H1 (cell line): ENCODE data around the gene FAH. TPM values are rescaled to one million over a fixed set of nuclear protein-coding genes. Genes with fewer than 3 reads are reported as not detected.

Experiments used
- ASH2L ChIP-seq: fragments of 200-600, 300-600 bp; sonication (generic); IDR thresholded peaks from one replicate; pipeline ENCODE4 v1.7.1; 2017; ENCODE audit warnings: low read length
- GABPA ChIP-seq: IDR thresholded peaks from 2 replicates; pipeline ENCODE4 v1.6.1; 2011; ENCODE audit warnings: mild to moderate bottlenecking, low read length, moderate library complexity, borderline replicate concordance; ENCODE audit not compliant: insufficient read depth
- polyA plus RNA-seq, 7 experiments: library from polyadenylated mRNA; depleted of rRNA in 3 of 7; stranded (reverse) in 5 of 7; unstranded in 2 of 7; fragments of >200 nt in 5 of 7; fragments of 200-250 nt in 2 of 7; gene quantifications; 1 replicate in 5 of 7; 2 replicates in 1 of 7; 4 replicates in 1 of 7; pipeline versions ENCODE4 v1.2.1 to v1.2.3, GENCODE V29; 2011 to 2013; ENCODE audit warnings: missing spikeins in 2 of 7, mixed read lengths in 2 of 7
- total RNA-seq: library from RNA; stranded (reverse); fragmentation: NEBNext Ultra II Directional; extraction: Animal tissue kit (Norgen Biotek cat#: 25700); gene quantifications from 2 replicates; pipeline ENCODE4 v1.2.1, GENCODE V29; 2021

FAH gene
- total and polyA plus RNA-seq, 2 of the 8 experiments (the other 6 are each of a cell fraction or from before 2014, with no cell fraction given) = 20.0 to 21.7 TPM

GRCh38 chr15:80186066-80186465 lies 33.3 kb downstream of the FAH start (continued):
- TF ChIP-seq GABPA (no peak), ASH2L (no peak)
